GM12878 (cell line): ENCODE results near the gene GJA4.

Experiments used
- CBX5 ChIP-seq: sonication (generic); IDR thresholded peaks from 2 replicates; pipeline ENCODE4 v1.6.1; 2016; ENCODE audit warnings: low read depth, moderate library complexity, mild to moderate bottlenecking, inconsistent platforms
- CTCF ChIP-seq, 3 experiments: IDR thresholded peaks in 2 of 3; conservative IDR thresholded peaks in 1 of 3; 2 replicates each; pipeline ENCODE4 v1.5.1; 2011; ENCODE audit warnings: low read depth in 3 of 3, low read length in 3 of 3, mild to moderate bottlenecking in 3 of 3, control low read depth in 2 of 3, moderate library complexity in 2 of 3, inconsistent platforms in 1 of 3, mixed read lengths in 1 of 3; ENCODE audit not compliant: control insufficient read depth in 2 of 3, insufficient read depth in 1 of 3; ENCODE audit errors: extremely low read depth in 1 of 3
- EP300 ChIP-seq, 2 experiments: fragments of 150-350 bp in 1 of 2; IDR thresholded peaks; 2 replicates each; pipeline ENCODE4 v1.6.1; 2011 to 2012; ENCODE audit warnings: low read depth in 2 of 2, low read length in 2 of 2, borderline replicate concordance in 1 of 2, improper control_type of control experiment in 1 of 2, inconsistent platforms in 1 of 2; ENCODE audit not compliant: control insufficient read depth in 1 of 2
- MTA3 ChIP-seq: IDR thresholded peaks from 2 replicates; pipeline ENCODE4 v1.6.1; 2012; ENCODE audit warnings: low read length, inconsistent platforms, borderline replicate concordance
- NFIC ChIP-seq: IDR thresholded peaks from 2 replicates; pipeline ENCODE4 v1.6.1; 2012; ENCODE audit warnings: low read depth, mild to moderate bottlenecking, inconsistent platforms, low read length, moderate library complexity
- NR2F1 ChIP-seq: fragments of 450-650 bp; conservative IDR thresholded peaks from 2 replicates; pipeline ENCODE4 v1.6.1; 2017; ENCODE audit warnings: mild to moderate bottlenecking
- RAD21 ChIP-seq: IDR thresholded peaks from 2 replicates; pipeline ENCODE4 v1.6.1; 2011; ENCODE audit warnings: mild to moderate bottlenecking, low read depth, low read length, moderate library complexity; ENCODE audit not compliant: insufficient read depth
- YY1 ChIP-seq: IDR thresholded peaks from 2 replicates; pipeline ENCODE4 v1.6.1; 2011; ENCODE audit warnings: low read depth, mild to moderate bottlenecking, low read length

- TF ChIP-seq CTCF (IDR thresholded peaks at IDR 0.05 in 2 of 3, conservative IDR thresholded peaks at IDR 0.05 in 1 of 3; ENCODE audit: control insufficient read depth in 2 of 3, extremely low read depth in 1 of 3, insufficient read depth in 1 of 3, low read depth in 3 of 3, low read length in 3 of 3) (no peak), NFIC (no peak), RAD21 (no peak), EP300 (IDR thresholded peaks at IDR 0.05; ENCODE audit: borderline replicate concordance in 1 of 2, control insufficient read depth in 1 of 2, low read depth in 2 of 2, low read length in 2 of 2) (no peak), MTA3 (no peak), YY1 (no peak), CBX5 (no peak), NR2F1 (no peak)
Measured at GRCh38 chr1:34779962-34780361, 12.8 kb upstream of the GJA4 start.
